Activated naive CD4-positive, alpha-beta T cell treated with anti-CD3 and anti-CD28 coated beads, Interleukin-2, amount 50 U/mL, for 72 hours (primary cell): ENCODE results near the gene CRACDL. TPM values are rescaled to one million over a fixed set of nuclear protein-coding genes. Genes with fewer than 3 reads are reported as not detected.
A peak's percentile ranks its signal among the peaks of the same experiment; 100 is the strongest.

ENCODE experiments used
- ATAC-seq, 2 donors: fragments of 150-1000 bp; cut with Tn5 transposase; 2 replicates each; pipeline ENCODE4 v1.10.0; 2021; ENCODE audit warnings: mild to moderate bottlenecking in 2 of 2, moderate library complexity in 2 of 2
- DNase-seq, 2 donors: peaks; one replicate each; pipeline ENCODE4 v3.0.0; 2021 to 2022; ENCODE audit warnings: low spot score in 2 of 2
- H3K27ac Mint-ChIP-seq, 2 donors: one replicate each; pipeline ENCODE4 v1.8.0; 2022; ENCODE audit warnings: mild to moderate bottlenecking in 2 of 2, mixed read lengths in 2 of 2
- H3K36me3 Mint-ChIP-seq, 2 donors: one replicate each; pipeline ENCODE4 v1.8.0; 2022; ENCODE audit warnings: mixed read lengths in 2 of 2
- H3K9me3 Mint-ChIP-seq, 2 donors: one replicate each; pipeline ENCODE4 v1.8.0; 2022; ENCODE audit warnings: mixed read lengths in 2 of 2
- total RNA-seq, 2 donors: library from RNA; stranded (reverse); gene quantifications; one replicate each; pipeline ENCODE4 v1.2.3, GENCODE V29; 2022

Gene CRACDL
- total RNA-seq, 2 donors from 2014 or later: 0.12 TPM; not detected in 1

- H3K27ac Mint-ChIP-seq: no peak overlapping the region
- no peak for ATAC-seq
- DNase-seq: no peak
- H3K36me3 Mint-ChIP-seq: peaks cover 28 to 31% of the 10 kb centered on the region in 2 donors
- peaks cover 25 to 37% of the 10 kb centered on the region in 2 donors for H3K9me3 Mint-ChIP-seq
Observed at GRCh38 chr2:98859323-98859722, 76.7 kb downstream of the CRACDL start.

DNA sequence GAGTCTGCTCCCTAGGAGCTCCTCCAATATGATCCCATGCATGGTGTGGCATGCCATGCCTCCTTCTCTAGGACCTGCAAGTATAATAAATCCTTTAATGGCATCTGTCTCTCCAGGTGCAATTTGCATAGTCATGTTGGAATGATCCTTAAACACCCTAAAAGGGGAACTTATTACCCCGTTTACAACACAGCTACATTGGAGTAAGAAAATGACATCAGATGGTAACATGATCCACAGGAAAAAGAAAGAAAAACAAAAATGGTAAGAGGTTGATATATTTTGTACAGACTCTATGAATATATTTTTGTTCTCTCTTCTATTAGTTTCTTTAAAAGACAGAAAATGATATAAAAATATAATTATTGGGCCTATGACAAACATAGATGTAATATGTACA lies 79.0 kb downstream of the CRACDL start:
- H3K9me3 Mint-ChIP-seq: peaks cover 30 to 33% of the 10 kb centered on the region in 2 donors
- no peak for ATAC-seq
- DNase-seq: no peak
- H3K27ac Mint-ChIP-seq: no peak overlapping the region
- H3K36me3 Mint-ChIP-seq: peaks cover 24 to 29% of the 10 kb centered on the region in 2 donors

- Mint-ChIP-seq H3K9me3 (peaks cover 18 to 30% of the 10 kb centered on the region in 2 donors), H3K36me3 (peaks cover 18 to 21% of the 10 kb centered on the region in 2 donors), H3K27ac (no peak overlapping the region)
- ATAC-seq: no peak
- DNase-seq: no peak
Observed at GRCh38 chr2:98854682-98855081, 81.3 kb downstream of the CRACDL start.

- H3K27ac Mint-ChIP-seq: no peak overlapping the region
- peaks cover 15 to 30% of the 10 kb centered on the region in 2 donors for H3K9me3 Mint-ChIP-seq
- H3K36me3 Mint-ChIP-seq: peaks cover 8 to 17% of the 10 kb centered on the region in 2 donors
- no peak for DNase-seq
- ATAC-seq: no peak
Observed at GRCh38 chr2:98852932-98853331, 83.1 kb downstream of the CRACDL start.

GRCh38 chr2:98850074-98850473 lies 86.0 kb downstream of the CRACDL start:
- no peak for ATAC-seq
- DNase-seq: no peak
- H3K36me3 Mint-ChIP-seq: peaks cover 0 to 10% of the 10 kb centered on the region in 2 donors
- peaks cover 4 to 19% of the 10 kb centered on the region in 2 donors for H3K9me3 Mint-ChIP-seq
- no peak overlapping the region for H3K27ac Mint-ChIP-seq

DNA sequence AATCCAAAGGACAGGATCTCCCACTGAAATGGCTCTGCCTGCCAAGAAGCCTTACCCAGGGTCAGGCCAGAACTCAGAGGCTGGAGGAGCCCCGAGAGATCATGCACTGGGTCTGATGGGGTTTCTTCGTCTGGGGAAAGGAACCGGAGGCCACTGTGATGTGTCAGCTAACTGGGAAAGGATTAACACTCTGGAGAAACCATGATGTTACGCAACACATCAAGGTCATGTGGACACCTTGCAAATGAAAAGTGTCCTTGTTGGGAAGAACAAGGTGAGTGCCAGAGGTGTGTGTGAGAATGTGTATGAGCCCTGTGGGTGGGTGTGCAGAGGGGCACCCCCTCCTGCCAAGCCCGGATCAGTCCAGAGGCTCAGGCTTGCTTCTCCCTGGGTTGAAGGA lies 86.9 kb downstream of the CRACDL start:
- H3K9me3 Mint-ChIP-seq: peaks cover 0 to 14% of the 10 kb centered on the region in 2 donors
- peaks cover 0 to 4% of the 10 kb centered on the region in 2 donors for H3K36me3 Mint-ChIP-seq
- no peak overlapping the region for H3K27ac Mint-ChIP-seq
- DNase-seq (no peak), ATAC-seq (no peak)

DNA sequence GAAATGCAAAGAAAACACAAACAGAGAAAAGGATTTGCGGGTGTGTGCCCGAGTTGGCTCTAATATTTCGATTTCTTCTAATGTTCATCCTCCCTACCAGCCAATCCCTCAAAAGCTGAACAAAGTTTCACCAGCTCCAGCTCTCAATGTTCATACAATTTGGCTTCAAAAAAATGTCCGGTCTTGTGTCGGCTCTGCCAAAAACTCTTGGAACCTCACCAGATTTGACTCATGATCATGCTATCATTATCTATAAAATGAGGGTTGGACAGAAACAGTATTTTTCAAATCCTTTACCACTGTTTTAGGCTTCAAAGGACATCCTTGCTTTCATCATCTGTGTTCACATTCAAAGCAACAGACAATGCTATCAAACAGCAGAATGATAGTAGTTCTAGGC lies 88.2 kb downstream of the CRACDL start:
- H3K36me3 Mint-ChIP-seq: no peaks in the 10 kb centered on the region
- peaks cover 0 to 9% of the 10 kb centered on the region in 2 donors for H3K9me3 Mint-ChIP-seq
- H3K27ac Mint-ChIP-seq: no peak overlapping the region
- ATAC-seq (no peak), DNase-seq (no peak)

GRCh38 chr2:98846041-98846440 lies 90.0 kb downstream of the CRACDL start:
- Mint-ChIP-seq H3K36me3 (no peaks in the 10 kb centered on the region), H3K27ac (no peak overlapping the region), H3K9me3 (no peaks in the 10 kb centered on the region)
- ATAC-seq (no peak), DNase-seq (no peak)

GRCh38 chr2:98842136-98842535 lies 93.9 kb downstream of the CRACDL start:
- Mint-ChIP-seq H3K27ac (no peak overlapping the region), H3K36me3 (no peaks in the 10 kb centered on the region), H3K9me3 (no peaks in the 10 kb centered on the region)
- ATAC-seq (no peak), DNase-seq (no peak)

DNA sequence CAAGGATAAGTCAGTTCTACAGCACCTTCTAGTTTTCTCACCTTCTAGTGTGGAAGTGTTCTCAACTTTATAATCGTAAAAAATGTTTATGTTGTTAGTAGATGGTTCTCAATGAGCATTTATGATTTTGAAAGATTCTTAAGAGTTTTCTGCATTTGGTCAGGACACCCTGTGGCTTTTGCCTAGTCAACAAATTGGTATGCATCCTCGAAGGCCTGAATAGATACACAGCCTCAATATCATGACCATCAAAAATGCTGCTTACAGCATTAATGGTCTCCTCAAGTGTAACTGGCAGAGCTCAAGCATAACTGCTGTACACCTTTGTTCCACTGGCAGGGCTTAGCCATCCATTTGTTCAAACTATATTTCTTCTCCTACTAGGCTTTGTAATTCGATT lies 96.7 kb downstream of the CRACDL start:
- Mint-ChIP-seq H3K9me3 (no peaks in the 10 kb centered on the region), H3K36me3 (no peaks in the 10 kb centered on the region), H3K27ac (no peak overlapping the region)
- ATAC-seq (no peak), DNase-seq (no peak)

GRCh38 chr2:98835831-98836385 lies 100.1 kb downstream of the CRACDL start:
- H3K27ac Mint-ChIP-seq: peak overlapping the region; percentile 7 to 93
- DNase-seq (peak in 1 of 2 donors; percentile 38), ATAC-seq (peak; percentile 79 to 86)
- H3K9me3 Mint-ChIP-seq: no peaks in the 10 kb centered on the region
- H3K36me3 Mint-ChIP-seq: no peaks in the 10 kb centered on the region

GRCh38 chr2:98833917-98834263 lies 102.1 kb downstream of the CRACDL start:
- no peak for ATAC-seq
- no peak for DNase-seq
- Mint-ChIP-seq H3K27ac (peak overlapping the region in 1 of 2 donors; percentile 25), H3K36me3 (no peaks in the 10 kb centered on the region), H3K9me3 (no peaks in the 10 kb centered on the region)

- peak overlapping the region; percentile 25 for H3K27ac Mint-ChIP-seq
- DNase-seq (no peak), ATAC-seq (peak in 1 of 2 donors; percentile 25)
- no peaks in the 10 kb centered on the region for H3K9me3 Mint-ChIP-seq
- no peaks in the 10 kb centered on the region for H3K36me3 Mint-ChIP-seq
Observed at GRCh38 chr2:98833172-98833916, 102.7 kb downstream of the CRACDL start.

- H3K36me3 Mint-ChIP-seq: no peaks in the 10 kb centered on the region
- no peaks in the 10 kb centered on the region for H3K9me3 Mint-ChIP-seq
- H3K27ac Mint-ChIP-seq: no peak overlapping the region
- no peak for ATAC-seq
- no peak for DNase-seq
Observed at GRCh38 chr2:98832172-98832571, 103.9 kb downstream of the CRACDL start.

DNA sequence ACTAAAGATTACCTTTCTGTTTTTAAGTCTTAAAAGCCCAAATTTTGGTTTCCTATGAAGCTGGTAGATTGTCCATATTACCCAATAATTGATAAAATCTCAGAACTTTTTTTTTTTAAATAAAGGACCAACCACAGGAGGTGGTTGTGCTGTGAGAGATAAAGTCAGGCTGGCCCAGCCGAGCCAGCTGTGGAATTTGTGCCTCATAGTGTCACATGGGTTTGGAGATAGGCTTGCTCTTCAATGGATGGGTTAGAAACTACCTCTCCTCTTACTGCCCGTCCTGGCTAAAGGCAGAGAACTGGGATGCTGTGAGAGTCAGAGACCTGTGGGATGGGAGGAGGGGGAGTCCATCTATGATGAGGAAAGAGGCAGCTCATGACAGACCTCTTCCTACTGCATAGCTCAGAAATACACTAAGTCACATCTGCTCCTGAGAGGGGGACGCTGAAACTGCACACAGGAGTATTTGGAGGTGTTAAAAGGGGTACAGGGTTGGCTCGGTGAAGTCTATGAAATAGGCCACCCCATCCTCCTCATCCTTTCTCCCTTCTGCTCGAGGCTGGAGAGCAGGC lies 105.4 kb downstream of the CRACDL start:
- DNase-seq (no peak), ATAC-seq (no peak)
- Mint-ChIP-seq H3K36me3 (no peaks in the 10 kb centered on the region), H3K9me3 (no peaks in the 10 kb centered on the region), H3K27ac (no peak overlapping the region)

DNA sequence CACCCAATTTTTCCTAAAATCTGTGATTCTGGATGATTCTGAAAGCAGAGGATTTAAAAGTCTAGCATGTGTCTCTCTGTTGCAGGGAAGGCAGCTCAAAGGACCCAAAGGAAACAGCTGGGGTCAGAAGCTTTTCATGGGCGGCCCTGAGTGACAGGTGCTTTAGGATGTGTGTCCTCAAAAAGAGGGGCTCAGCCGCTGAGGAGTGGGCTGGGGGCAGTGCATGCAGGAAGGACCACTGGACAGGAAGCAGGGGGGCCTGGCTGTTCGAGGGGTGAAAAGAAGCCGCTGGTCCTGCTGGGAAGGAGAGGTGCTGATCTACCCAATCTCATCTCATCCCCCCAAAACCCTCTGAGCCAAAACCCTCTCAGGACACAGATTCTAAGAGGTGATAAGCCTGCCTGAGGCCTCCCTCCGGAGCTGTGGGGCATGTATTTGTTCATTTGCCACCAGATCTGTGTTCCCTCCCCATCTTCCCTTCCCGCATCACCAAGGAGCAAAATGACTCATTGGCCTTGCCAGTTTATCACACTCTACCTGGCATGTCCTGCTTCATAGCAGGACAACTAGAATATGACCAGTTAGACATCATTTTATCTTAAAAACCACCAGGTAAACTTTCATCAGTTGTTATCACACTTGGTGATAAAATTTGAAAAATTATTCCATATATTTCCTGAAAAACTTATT lies 106.3 kb downstream of the CRACDL start:
- Mint-ChIP-seq H3K36me3 (no peaks in the 10 kb centered on the region), H3K9me3 (no peaks in the 10 kb centered on the region), H3K27ac (peak overlapping the region; percentile 36 to 49)
- DNase-seq (no peak), ATAC-seq (no peak)

- no peaks in the 10 kb centered on the region for H3K36me3 Mint-ChIP-seq
- DNase-seq (no peak), ATAC-seq (peak; percentile 29 to 52)
- peak overlapping the region; percentile 36 to 54 for H3K27ac Mint-ChIP-seq
- H3K9me3 Mint-ChIP-seq: no peaks in the 10 kb centered on the region
Observed at GRCh38 chr2:98828793-98829371, 107.1 kb downstream of the CRACDL start.
